ENCODE data around the gene AUP1.

GRCh38 chr2:74564222-74564621 is 34.7 kb upstream of the AUP1 start:
- TF ChIP-seq NFATC3 (IDR thresholded peaks at IDR 0.05): no peak
- TF ChIP-seq MAZ (CRISPR knock-in tag; conservative IDR thresholded peaks at IDR 0.05 in 1 of 2, IDR thresholded peaks at IDR 0.05 in 1 of 2): no peak
- no peak for TF ChIP-seq SRSF7 (optimal IDR thresholded peaks at IDR 0.05; ENCODE audit: low read depth, low read length)
- TF ChIP-seq, protein P1, sequence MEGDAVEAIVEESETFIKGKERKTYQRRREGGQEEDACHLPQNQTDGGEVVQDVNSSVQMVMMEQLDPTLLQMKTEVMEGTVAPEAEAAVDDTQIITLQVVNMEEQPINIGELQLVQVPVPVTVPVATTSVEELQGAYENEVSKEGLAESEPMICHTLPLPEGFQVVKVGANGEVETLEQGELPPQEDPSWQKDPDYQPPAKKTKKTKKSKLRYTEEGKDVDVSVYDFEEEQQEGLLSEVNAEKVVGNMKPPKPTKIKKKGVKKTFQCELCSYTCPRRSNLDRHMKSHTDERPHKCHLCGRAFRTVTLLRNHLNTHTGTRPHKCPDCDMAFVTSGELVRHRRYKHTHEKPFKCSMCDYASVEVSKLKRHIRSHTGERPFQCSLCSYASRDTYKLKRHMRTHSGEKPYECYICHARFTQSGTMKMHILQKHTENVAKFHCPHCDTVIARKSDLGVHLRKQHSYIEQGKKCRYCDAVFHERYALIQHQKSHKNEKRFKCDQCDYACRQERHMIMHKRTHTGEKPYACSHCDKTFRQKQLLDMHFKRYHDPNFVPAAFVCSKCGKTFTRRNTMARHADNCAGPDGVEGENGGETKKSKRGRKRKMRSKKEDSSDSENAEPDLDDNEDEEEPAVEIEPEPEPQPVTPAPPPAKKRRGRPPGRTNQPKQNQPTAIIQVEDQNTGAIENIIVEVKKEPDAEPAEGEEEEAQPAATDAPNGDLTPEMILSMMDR (IDR thresholded peaks at IDR 0.05 in 2 of 3, conservative IDR thresholded peaks at IDR 0.05 in 1 of 3; ENCODE audit: insufficient read depth in 2 of 3, low read depth in 1 of 3, low read length in 3 of 3): no peak
- TF ChIP-seq HNRNPLL (IDR thresholded peaks at IDR 0.05; ENCODE audit: low read depth, low read length, poor library complexity, severe bottlenecking): no peak
- no peak for TF ChIP-seq YBX1 (IDR thresholded peaks at IDR 0.05)
- TF ChIP-seq RBBP5 (IDR thresholded peaks at IDR 0.05; ENCODE audit: borderline replicate concordance, insufficient read depth, low read length, poor library complexity, severe bottlenecking): no peak
- no peak for TF ChIP-seq HDGF (IDR thresholded peaks at IDR 0.05)
- TF ChIP-seq, protein P2, sequence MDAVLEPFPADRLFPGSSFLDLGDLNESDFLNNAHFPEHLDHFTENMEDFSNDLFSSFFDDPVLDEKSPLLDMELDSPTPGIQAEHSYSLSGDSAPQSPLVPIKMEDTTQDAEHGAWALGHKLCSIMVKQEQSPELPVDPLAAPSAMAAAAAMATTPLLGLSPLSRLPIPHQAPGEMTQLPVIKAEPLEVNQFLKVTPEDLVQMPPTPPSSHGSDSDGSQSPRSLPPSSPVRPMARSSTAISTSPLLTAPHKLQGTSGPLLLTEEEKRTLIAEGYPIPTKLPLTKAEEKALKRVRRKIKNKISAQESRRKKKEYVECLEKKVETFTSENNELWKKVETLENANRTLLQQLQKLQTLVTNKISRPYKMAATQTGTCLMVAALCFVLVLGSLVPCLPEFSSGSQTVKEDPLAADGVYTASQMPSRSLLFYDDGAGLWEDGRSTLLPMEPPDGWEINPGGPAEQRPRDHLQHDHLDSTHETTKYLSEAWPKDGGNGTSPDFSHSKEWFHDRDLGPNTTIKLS (IDR thresholded peaks at IDR 0.05; ENCODE audit: borderline replicate concordance, low read depth): no peak
- TF ChIP-seq, protein P3, sequence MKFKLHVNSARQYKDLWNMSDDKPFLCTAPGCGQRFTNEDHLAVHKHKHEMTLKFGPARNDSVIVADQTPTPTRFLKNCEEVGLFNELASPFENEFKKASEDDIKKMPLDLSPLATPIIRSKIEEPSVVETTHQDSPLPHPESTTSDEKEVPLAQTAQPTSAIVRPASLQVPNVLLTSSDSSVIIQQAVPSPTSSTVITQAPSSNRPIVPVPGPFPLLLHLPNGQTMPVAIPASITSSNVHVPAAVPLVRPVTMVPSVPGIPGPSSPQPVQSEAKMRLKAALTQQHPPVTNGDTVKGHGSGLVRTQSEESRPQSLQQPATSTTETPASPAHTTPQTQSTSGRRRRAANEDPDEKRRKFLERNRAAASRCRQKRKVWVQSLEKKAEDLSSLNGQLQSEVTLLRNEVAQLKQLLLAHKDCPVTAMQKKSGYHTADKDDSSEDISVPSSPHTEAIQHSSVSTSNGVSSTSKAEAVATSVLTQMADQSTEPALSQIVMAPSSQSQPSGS (CRISPR knock-in tag; IDR thresholded peaks at IDR 0.05): no peak
- TF ChIP-seq, protein P4, sequence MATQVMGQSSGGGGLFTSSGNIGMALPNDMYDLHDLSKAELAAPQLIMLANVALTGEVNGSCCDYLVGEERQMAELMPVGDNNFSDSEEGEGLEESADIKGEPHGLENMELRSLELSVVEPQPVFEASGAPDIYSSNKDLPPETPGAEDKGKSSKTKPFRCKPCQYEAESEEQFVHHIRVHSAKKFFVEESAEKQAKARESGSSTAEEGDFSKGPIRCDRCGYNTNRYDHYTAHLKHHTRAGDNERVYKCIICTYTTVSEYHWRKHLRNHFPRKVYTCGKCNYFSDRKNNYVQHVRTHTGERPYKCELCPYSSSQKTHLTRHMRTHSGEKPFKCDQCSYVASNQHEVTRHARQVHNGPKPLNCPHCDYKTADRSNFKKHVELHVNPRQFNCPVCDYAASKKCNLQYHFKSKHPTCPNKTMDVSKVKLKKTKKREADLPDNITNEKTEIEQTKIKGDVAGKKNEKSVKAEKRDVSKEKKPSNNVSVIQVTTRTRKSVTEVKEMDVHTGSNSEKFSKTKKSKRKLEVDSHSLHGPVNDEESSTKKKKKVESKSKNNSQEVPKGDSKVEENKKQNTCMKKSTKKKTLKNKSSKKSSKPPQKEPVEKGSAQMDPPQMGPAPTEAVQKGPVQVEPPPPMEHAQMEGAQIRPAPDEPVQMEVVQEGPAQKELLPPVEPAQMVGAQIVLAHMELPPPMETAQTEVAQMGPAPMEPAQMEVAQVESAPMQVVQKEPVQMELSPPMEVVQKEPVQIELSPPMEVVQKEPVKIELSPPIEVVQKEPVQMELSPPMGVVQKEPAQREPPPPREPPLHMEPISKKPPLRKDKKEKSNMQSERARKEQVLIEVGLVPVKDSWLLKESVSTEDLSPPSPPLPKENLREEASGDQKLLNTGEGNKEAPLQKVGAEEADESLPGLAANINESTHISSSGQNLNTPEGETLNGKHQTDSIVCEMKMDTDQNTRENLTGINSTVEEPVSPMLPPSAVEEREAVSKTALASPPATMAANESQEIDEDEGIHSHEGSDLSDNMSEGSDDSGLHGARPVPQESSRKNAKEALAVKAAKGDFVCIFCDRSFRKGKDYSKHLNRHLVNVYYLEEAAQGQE (IDR thresholded peaks at IDR 0.05; ENCODE audit: borderline replicate concordance): no peak
- TF ChIP-seq, protein P4 (CRISPR knock-in tag; IDR thresholded peaks at IDR 0.05; ENCODE audit: low read depth): no peak
- no peak for TF ChIP-seq RCOR1 (IDR thresholded peaks at IDR 0.05; ENCODE audit: borderline replicate concordance in 1 of 2, low read depth in 2 of 2, low read length in 2 of 2)

All from K562 (cell line).